IPS-15b (cell line): ENCODE results near the gene CHD3.
A peak's percentile ranks its signal among the peaks of the same experiment; 100 is the strongest.

Source experiments
- H3K27me3 ChIP-seq: one replicate; pipeline ENCODE4 v1.6.1; 2013; ENCODE audit warnings: low read length; ENCODE audit not compliant: control insufficient read depth, insufficient read depth
- H3K36me3 ChIP-seq: one replicate; pipeline ENCODE4 v1.6.1; 2013; ENCODE audit warnings: low read length; ENCODE audit not compliant: control insufficient read depth, insufficient read depth
- H3K4me1 ChIP-seq: one replicate; pipeline ENCODE4 v1.6.1; 2013; ENCODE audit warnings: mild to moderate bottlenecking, low read length; ENCODE audit not compliant: control insufficient read depth, insufficient read depth
- H3K4me3 ChIP-seq: one replicate; pipeline ENCODE4 v1.5.1; 2013; ENCODE audit warnings: low read depth, low read length
- H3K9ac ChIP-seq: one replicate; pipeline ENCODE4 v1.6.1; 2013; ENCODE audit warnings: low read depth, mild to moderate bottlenecking, low read length
- H3K9me3 ChIP-seq: one replicate; pipeline ENCODE4 v1.6.1; 2013; ENCODE audit warnings: mild to moderate bottlenecking, low read length; ENCODE audit not compliant: control insufficient read depth, insufficient read depth

Gene CHD3

GRCh38 chr17:7915179-7915610 is 26.6 kb downstream of the CHD3 start:
- Histone ChIP-seq H3K9ac (no peak overlapping the region), H3K4me1 (no peaks in the 10 kb centered on the region), H3K36me3 (no peaks in the 10 kb centered on the region), H3K4me3 (peak overlapping the region; percentile 49), H3K9me3 (no peaks in the 10 kb centered on the region), H3K27me3 (peaks cover 35% of the 10 kb centered on the region)

- no peak within 1 kb of the TSS for H3K9ac ChIP-seq
Observed at GRCh38 chr17:7915611-7916384, 27.2 kb downstream of the CHD3 start, which contains the start of gene RNF227. Gene RNF227, minus strand, starts transcription at chr17:7916289. Its CDS starts 94 bp downstream, at chr17:7916195.

GRCh38 chr17:7916385-7916682 is 27.7 kb downstream of the CHD3 start:
- H3K4me1 ChIP-seq, result no peaks in the 10 kb centered on the region
- H3K9me3 ChIP-seq, result no peaks in the 10 kb centered on the region
- H3K27me3 ChIP-seq, result peaks cover 44% of the 10 kb centered on the region
- no peaks in the 10 kb centered on the region for H3K36me3 ChIP-seq
- peak overlapping the region; percentile 49 for H3K4me3 ChIP-seq
- H3K9ac ChIP-seq, result no peak overlapping the region

More at GRCh38 chr17:7915611-7916384, 27.2 kb downstream of the CHD3 start, which contains the start of gene RNF227:
- Histone ChIP-seq H3K9me3 (no peaks in the 10 kb centered on the region), H3K27me3 (peaks cover 38% of the 10 kb centered on the region), H3K36me3 (no peaks in the 10 kb centered on the region), H3K4me1 (no peaks in the 10 kb centered on the region), H3K4me3 (peak within 1 kb of the TSS; percentile 49)

GRCh38 chr17:7916808-7917207 is 28.2 kb downstream of the CHD3 start:
- Histone ChIP-seq H3K9ac (no peak overlapping the region), H3K36me3 (no peaks in the 10 kb centered on the region), H3K9me3 (no peaks in the 10 kb centered on the region), H3K27me3 (peaks cover 48% of the 10 kb centered on the region), H3K4me1 (no peaks in the 10 kb centered on the region), H3K4me3 (peak overlapping the region; percentile 49)

GRCh38 chr17:7922269-7922844 is 33.8 kb downstream of the CHD3 start:
- no peaks in the 10 kb centered on the region for H3K9me3 ChIP-seq
- H3K4me3 ChIP-seq, result peak overlapping the region; percentile 39
- no peak overlapping the region for H3K9ac ChIP-seq
- no peaks in the 10 kb centered on the region for H3K36me3 ChIP-seq
- peaks cover 78% of the 10 kb centered on the region for H3K27me3 ChIP-seq
- peaks cover 7% of the 10 kb centered on the region for H3K4me1 ChIP-seq

- Histone ChIP-seq H3K9ac (no peak overlapping the region), H3K36me3 (no peaks in the 10 kb centered on the region), H3K9me3 (no peaks in the 10 kb centered on the region), H3K4me1 (peaks cover 7% of the 10 kb centered on the region), H3K27me3 (peaks cover 85% of the 10 kb centered on the region), H3K4me3 (peak overlapping the region; percentile 39)
Observed at GRCh38 chr17:7922845-7923628, 34.4 kb downstream of the CHD3 start.

- H3K9me3 ChIP-seq, result no peaks in the 10 kb centered on the region
- H3K36me3 ChIP-seq, result no peaks in the 10 kb centered on the region
- peaks cover 73% of the 10 kb centered on the region for H3K27me3 ChIP-seq
- no peak overlapping the region for H3K9ac ChIP-seq
- no peak overlapping the region for H3K4me3 ChIP-seq
- H3K4me1 ChIP-seq, result peaks cover 2% of the 10 kb centered on the region
Observed at GRCh38 chr17:7927596-7927995, 39.0 kb downstream of the CHD3 start.

GRCh38 chr17:7929158-7930023 is 40.8 kb downstream of the CHD3 start, which contains the start of gene KCNAB3:
Gene KCNAB3, minus strand, starts transcription at chr17:7929856. Its CDS starts 421 bp downstream, at chr17:7929435.
- Histone ChIP-seq H3K36me3 (no peaks in the 10 kb centered on the region), H3K4me1 (peaks cover 2% of the 10 kb centered on the region), H3K4me3 (peak within 1 kb of the TSS; percentile 62), H3K27me3 (peaks cover 65% of the 10 kb centered on the region), H3K9me3 (no peaks in the 10 kb centered on the region), H3K9ac (no peak within 1 kb of the TSS)

- Histone ChIP-seq H3K4me3 (peak overlapping the region; percentile 99), H3K9me3 (no peaks in the 10 kb centered on the region), H3K27me3 (peaks cover 50% of the 10 kb centered on the region), H3K4me1 (peaks cover 2% of the 10 kb centered on the region), H3K9ac (peak overlapping the region; percentile 24), H3K36me3 (peaks cover 3% of the 10 kb centered on the region)
Observed at GRCh38 chr17:7930841-7931631, 42.4 kb downstream of the CHD3 start.

- H3K9ac ChIP-seq, result peak within 1 kb of the TSS; percentile 65
- H3K4me1 ChIP-seq, result peaks cover 2% of the 10 kb centered on the region
- H3K9me3 ChIP-seq, result no peaks in the 10 kb centered on the region
- H3K27me3 ChIP-seq, result peaks cover 42% of the 10 kb centered on the region
- peak within 1 kb of the TSS; percentile 99 for H3K4me3 ChIP-seq
- peaks cover 4% of the 10 kb centered on the region for H3K36me3 ChIP-seq
Observed at GRCh38 chr17:7931709-7932482, 43.3 kb downstream of the CHD3 start, which contains the start of the genes CNTROB and TRAPPC1. Gene CNTROB, plus strand, starts transcription at chr17:7932206. Its CDS starts 874 bp downstream, at chr17:7933080. Gene TRAPPC1, minus strand, starts transcription at chr17:7931946. Its CDS starts 117 bp downstream, at chr17:7931829.
